A549 treated with AZD9567 at 1 μM for 4 hours (cell line): ENCODE data around the gene SHTN1. TPM values are rescaled to one million over a fixed set of nuclear protein-coding genes. Genes with fewer than 3 reads are reported as not detected.

Experiments
- total RNA-seq: library from RNA; stranded (reverse); fragments of 200-300 nt; extraction: Qiagen RNA extraction; gene quantifications from 5 replicates; pipeline ENCODE4 v1.2.3, GENCODE V29; 2022; ENCODE audit not compliant: insufficient read depth

SHTN1 gene
- 20.1 to 35.3 TPM (median 25.9 TPM) in 5 replicates for total RNA-seq

GRCh38 chr10:117005026-117005526 lies at the start of gene SHTN1:
Gene SHTN1, minus strand, starts transcription at chr10:117005187. Its CDS starts 108 bp downstream, at chr10:117005079.

GRCh38 chr10:116849248-116850057 lies 155.5 kb downstream of the SHTN1 start, which contains the start of gene ENO4:
Gene ENO4, plus strand, starts transcription at chr10:116849499. Its CDS starts 68 bp downstream, at chr10:116849567.

Other genes starting within 250 kb of the SHTN1 start
- 0.17 to 0.63 TPM (median 0.38 TPM) in 4 of 5 replicates, not detected in the other for gene ENO4, start 155.7 kb downstream of the SHTN1 start, total RNA-seq
- 0.99 to 1.3 TPM (median 1.1 TPM) in 4 of 5 replicates, not detected in the other for gene VAX1, start 133.1 kb upstream of the SHTN1 start, total RNA-seq
- not detected in 5 replicates for gene KCNK18, start 192.3 kb upstream of the SHTN1 start, total RNA-seq
- gene SLC18A2, start 235.9 kb upstream of the SHTN1 start, total RNA-seq: 0.02 to 0.08 TPM (median 0.02 TPM) in 3 of 5 replicates, not detected in the others